ENCODE measurements around the gene NECAB2.
A peak's percentile ranks its signal among the peaks of the same experiment; 100 is the strongest.

Gene NECAB2

GRCh38 chr16:84036982-84037425, 69.0 kb downstream of the NECAB2 start:
- H3K9ac ChIP-seq (ENCODE audit: low read depth, low read length): no peak overlapping the region
- H3K27me3 ChIP-seq (ENCODE audit: control insufficient read depth, insufficient read depth, low read length): peaks cover 39% of the 10 kb centered on the region
- no peaks in the 10 kb centered on the region for H3K36me3 ChIP-seq (ENCODE audit: insufficient read depth, low read length)
- peaks cover 10% of the 10 kb centered on the region for H3K9me3 ChIP-seq (replicated peaks; ENCODE audit: low read length)
- no peak overlapping the region for H3K4me2 ChIP-seq (ENCODE audit: low read length)
- H3K4me1 ChIP-seq (ENCODE audit: control insufficient read depth, insufficient read depth, low read length): peaks cover 7% of the 10 kb centered on the region
- H3K4me3 ChIP-seq (ENCODE audit: low read length): no peak overlapping the region

- no peak overlapping the region for H3K4me3 ChIP-seq (ENCODE audit: low read length)
- no peak overlapping the region for H3K4me2 ChIP-seq (ENCODE audit: low read length)
- no peaks in the 10 kb centered on the region for H3K36me3 ChIP-seq (ENCODE audit: insufficient read depth, low read length)
- H3K4me1 ChIP-seq (ENCODE audit: control insufficient read depth, insufficient read depth, low read length): peaks cover 7% of the 10 kb centered on the region
- peaks cover 44% of the 10 kb centered on the region for H3K27me3 ChIP-seq (ENCODE audit: control insufficient read depth, insufficient read depth, low read length)
- no peak overlapping the region for H3K9ac ChIP-seq (ENCODE audit: low read depth, low read length)
- H3K9me3 ChIP-seq (replicated peaks; ENCODE audit: low read length): peaks cover 10% of the 10 kb centered on the region
Measured at GRCh38 chr16:84038469-84038868, 70.4 kb downstream of the NECAB2 start.

GRCh38 chr16:84039696-84040095, 71.7 kb downstream of the NECAB2 start:
- H3K36me3 ChIP-seq (ENCODE audit: insufficient read depth, low read length): no peaks in the 10 kb centered on the region
- H3K4me3 ChIP-seq (ENCODE audit: low read length): no peak overlapping the region
- peaks cover 44% of the 10 kb centered on the region for H3K27me3 ChIP-seq (ENCODE audit: control insufficient read depth, insufficient read depth, low read length)
- no peak overlapping the region for H3K9ac ChIP-seq (ENCODE audit: low read depth, low read length)
- peaks cover 10% of the 10 kb centered on the region for H3K9me3 ChIP-seq (replicated peaks; ENCODE audit: low read length)
- peaks cover 7% of the 10 kb centered on the region for H3K4me1 ChIP-seq (ENCODE audit: control insufficient read depth, insufficient read depth, low read length)
- no peak overlapping the region for H3K4me2 ChIP-seq (ENCODE audit: low read length)

GRCh38 chr16:84040226-84040822, 72.3 kb downstream of the NECAB2 start:
- Histone ChIP-seq H3K36me3 (ENCODE audit: insufficient read depth, low read length) (no peaks in the 10 kb centered on the region), H3K4me3 (ENCODE audit: low read length) (no peak overlapping the region), H3K27me3 (ENCODE audit: control insufficient read depth, insufficient read depth, low read length) (peaks cover 42% of the 10 kb centered on the region), H3K4me1 (ENCODE audit: control insufficient read depth, insufficient read depth, low read length) (peaks cover 7% of the 10 kb centered on the region), H3K4me2 (ENCODE audit: low read length) (peak overlapping the region; percentile 59), H3K9me3 (replicated peaks; ENCODE audit: low read length) (peaks cover 7% of the 10 kb centered on the region), H3K9ac (ENCODE audit: low read depth, low read length) (no peak overlapping the region)

- Histone ChIP-seq H3K4me3 (ENCODE audit: low read length) (no peak overlapping the region), H3K36me3 (ENCODE audit: insufficient read depth, low read length) (no peaks in the 10 kb centered on the region), H3K27me3 (ENCODE audit: control insufficient read depth, insufficient read depth, low read length) (peaks cover 37% of the 10 kb centered on the region), H3K9me3 (replicated peaks; ENCODE audit: low read length) (peaks cover 5% of the 10 kb centered on the region), H3K4me2 (ENCODE audit: low read length) (peak overlapping the region; percentile 59), H3K9ac (ENCODE audit: low read depth, low read length) (no peak overlapping the region), H3K4me1 (ENCODE audit: control insufficient read depth, insufficient read depth, low read length) (peaks cover 7% of the 10 kb centered on the region)
Measured at GRCh38 chr16:84040823-84041820, 73.1 kb downstream of the NECAB2 start.

GRCh38 chr16:84041881-84042280, 73.8 kb downstream of the NECAB2 start:
- peaks cover 37% of the 10 kb centered on the region for H3K27me3 ChIP-seq (ENCODE audit: control insufficient read depth, insufficient read depth, low read length)
- H3K4me1 ChIP-seq (ENCODE audit: control insufficient read depth, insufficient read depth, low read length): peaks cover 7% of the 10 kb centered on the region
- no peaks in the 10 kb centered on the region for H3K36me3 ChIP-seq (ENCODE audit: insufficient read depth, low read length)
- no peak overlapping the region for H3K4me2 ChIP-seq (ENCODE audit: low read length)
- no peak overlapping the region for H3K4me3 ChIP-seq (ENCODE audit: low read length)
- no peaks in the 10 kb centered on the region for H3K9me3 ChIP-seq (replicated peaks; ENCODE audit: low read length)
- no peak overlapping the region for H3K9ac ChIP-seq (ENCODE audit: low read depth, low read length)

- no peak within 1 kb of the TSS for H3K4me3 ChIP-seq (ENCODE audit: low read length)
- H3K9me3 ChIP-seq (replicated peaks; ENCODE audit: low read length): no peaks in the 10 kb centered on the region
- H3K36me3 ChIP-seq (ENCODE audit: insufficient read depth, low read length): no peaks in the 10 kb centered on the region
- no peak within 1 kb of the TSS for H3K4me2 ChIP-seq (ENCODE audit: low read length)
- peaks cover 7% of the 10 kb centered on the region for H3K4me1 ChIP-seq (ENCODE audit: control insufficient read depth, insufficient read depth, low read length)
- H3K9ac ChIP-seq (ENCODE audit: low read depth, low read length): no peak within 1 kb of the TSS
- H3K27me3 ChIP-seq (ENCODE audit: control insufficient read depth, insufficient read depth, low read length): peaks cover 37% of the 10 kb centered on the region
Measured at GRCh38 chr16:84042308-84042878, 74.3 kb downstream of the NECAB2 start, which contains the start of gene SLC38A8. Gene SLC38A8, minus strand, starts transcription at chr16:84042795. Its CDS starts 638 bp downstream, at chr16:84042157.

- no peaks in the 10 kb centered on the region for H3K36me3 ChIP-seq (ENCODE audit: insufficient read depth, low read length)
- H3K4me3 ChIP-seq (ENCODE audit: low read length): no peak overlapping the region
- H3K4me1 ChIP-seq (ENCODE audit: control insufficient read depth, insufficient read depth, low read length): peaks cover 7% of the 10 kb centered on the region
- no peaks in the 10 kb centered on the region for H3K9me3 ChIP-seq (replicated peaks; ENCODE audit: low read length)
- H3K4me2 ChIP-seq (ENCODE audit: low read length): no peak overlapping the region
- H3K9ac ChIP-seq (ENCODE audit: low read depth, low read length): no peak overlapping the region
- H3K27me3 ChIP-seq (ENCODE audit: control insufficient read depth, insufficient read depth, low read length): peaks cover 37% of the 10 kb centered on the region
Measured at GRCh38 chr16:84042879-84043485, 74.9 kb downstream of the NECAB2 start.

- H3K9ac ChIP-seq (ENCODE audit: low read depth, low read length): no peak overlapping the region
- H3K4me1 ChIP-seq (ENCODE audit: control insufficient read depth, insufficient read depth, low read length): peaks cover 7% of the 10 kb centered on the region
- H3K9me3 ChIP-seq (replicated peaks; ENCODE audit: low read length): no peaks in the 10 kb centered on the region
- no peak overlapping the region for H3K4me3 ChIP-seq (ENCODE audit: low read length)
- H3K27me3 ChIP-seq (ENCODE audit: control insufficient read depth, insufficient read depth, low read length): peaks cover 36% of the 10 kb centered on the region
- no peaks in the 10 kb centered on the region for H3K36me3 ChIP-seq (ENCODE audit: insufficient read depth, low read length)
- no peak overlapping the region for H3K4me2 ChIP-seq (ENCODE audit: low read length)
Measured at GRCh38 chr16:84043486-84044117, 75.6 kb downstream of the NECAB2 start.

GRCh38 chr16:84044118-84044488, 76.1 kb downstream of the NECAB2 start:
- Histone ChIP-seq H3K4me1 (ENCODE audit: control insufficient read depth, insufficient read depth, low read length) (peaks cover 7% of the 10 kb centered on the region), H3K4me2 (ENCODE audit: low read length) (no peak overlapping the region), H3K4me3 (ENCODE audit: low read length) (no peak overlapping the region), H3K9ac (ENCODE audit: low read depth, low read length) (no peak overlapping the region), H3K27me3 (ENCODE audit: control insufficient read depth, insufficient read depth, low read length) (peaks cover 32% of the 10 kb centered on the region), H3K9me3 (replicated peaks; ENCODE audit: low read length) (no peaks in the 10 kb centered on the region), H3K36me3 (ENCODE audit: insufficient read depth, low read length) (no peaks in the 10 kb centered on the region)

Data from skeletal muscle satellite cell (primary cell).